Tibial nerve (tissue), 4 donors: ENCODE measurements around the gene C9orf50.

Experiments used
- EP300 ChIP-seq, 2 donors: sonication (generic); formaldehyde crosslinking; IDR thresholded peaks; one replicate each; pipeline ENCODE4 v1.6.1; 2017; ENCODE audit warnings: antibody characterized with exemption in 2 of 2, mild to moderate bottlenecking in 1 of 2
- POLR2A ChIP-seq, 2 donors: fragments of 450-650 bp; IDR thresholded peaks; one replicate each; pipeline ENCODE4 v1.6.1; 2017; ENCODE audit warnings: antibody characterized with exemption in 2 of 2, mild to moderate bottlenecking in 2 of 2, moderate library complexity in 2 of 2
- TF ChIP-seq, protein P1 (sequence below), 5 experiments: fragments of 200-600 bp in 3 of 5; fragments of 450-650 bp in 2 of 5; sonication (generic) in 3 of 5; IDR thresholded peaks; one replicate each; pipeline ENCODE4 v1.5.1; 2016 to 2019; ENCODE audit warnings: antibody characterized with exemption in 5 of 5, mild to moderate bottlenecking in 3 of 5, moderate library complexity in 2 of 5

DNA sequence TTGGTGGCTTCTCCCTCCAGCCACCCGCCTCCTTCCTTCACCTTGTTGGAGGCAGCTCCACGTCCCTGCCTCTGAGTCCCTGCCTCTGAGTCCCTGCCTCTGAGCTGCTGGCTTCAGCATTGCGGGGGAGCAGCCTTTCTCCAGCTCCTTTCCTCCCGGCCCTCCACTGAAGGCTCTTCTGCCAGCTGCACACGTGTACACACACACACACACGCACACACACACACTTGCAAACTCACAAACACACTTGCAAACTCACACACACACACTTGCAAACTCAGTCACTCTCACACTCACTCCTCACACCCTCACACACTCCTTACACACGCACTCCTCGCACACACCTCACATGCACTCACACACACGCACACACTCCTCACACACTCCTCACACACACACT, 45.1 kb downstream of the C9orf50 start:
- TF ChIP-seq, protein P1, sequence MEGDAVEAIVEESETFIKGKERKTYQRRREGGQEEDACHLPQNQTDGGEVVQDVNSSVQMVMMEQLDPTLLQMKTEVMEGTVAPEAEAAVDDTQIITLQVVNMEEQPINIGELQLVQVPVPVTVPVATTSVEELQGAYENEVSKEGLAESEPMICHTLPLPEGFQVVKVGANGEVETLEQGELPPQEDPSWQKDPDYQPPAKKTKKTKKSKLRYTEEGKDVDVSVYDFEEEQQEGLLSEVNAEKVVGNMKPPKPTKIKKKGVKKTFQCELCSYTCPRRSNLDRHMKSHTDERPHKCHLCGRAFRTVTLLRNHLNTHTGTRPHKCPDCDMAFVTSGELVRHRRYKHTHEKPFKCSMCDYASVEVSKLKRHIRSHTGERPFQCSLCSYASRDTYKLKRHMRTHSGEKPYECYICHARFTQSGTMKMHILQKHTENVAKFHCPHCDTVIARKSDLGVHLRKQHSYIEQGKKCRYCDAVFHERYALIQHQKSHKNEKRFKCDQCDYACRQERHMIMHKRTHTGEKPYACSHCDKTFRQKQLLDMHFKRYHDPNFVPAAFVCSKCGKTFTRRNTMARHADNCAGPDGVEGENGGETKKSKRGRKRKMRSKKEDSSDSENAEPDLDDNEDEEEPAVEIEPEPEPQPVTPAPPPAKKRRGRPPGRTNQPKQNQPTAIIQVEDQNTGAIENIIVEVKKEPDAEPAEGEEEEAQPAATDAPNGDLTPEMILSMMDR (IDR thresholded peaks at IDR 0.05): no peak
- TF ChIP-seq POLR2A (IDR thresholded peaks at IDR 0.05) (no peak), EP300 (IDR thresholded peaks at IDR 0.05) (no peak)
